Panc1 (cell line): ENCODE measurements around the gene ASB11.

Experiments
- CTCF ChIP-seq: fragments of 450-650 bp; IDR thresholded peaks from 2 replicates; pipeline ENCODE4 v1.5.1; 2017; ENCODE audit warnings: mild to moderate bottlenecking
- REST ChIP-seq, 2 experiments: IDR thresholded peaks; 2 replicates each; pipeline ENCODE4 v1.6.1; 2011 to 2012; ENCODE audit warnings: low read depth in 2 of 2, control low read depth in 1 of 2, low read length in 1 of 2, mild to moderate bottlenecking in 1 of 2, moderate library complexity in 1 of 2; ENCODE audit not compliant: insufficient read depth in 1 of 2
- SIN3A ChIP-seq: IDR thresholded peaks from 2 replicates; pipeline ENCODE4 v1.6.1; 2012; ENCODE audit warnings: low read depth, mild to moderate bottlenecking, low read length, moderate library complexity, borderline replicate concordance; ENCODE audit not compliant: insufficient read depth
- TCF7L2 ChIP-seq: IDR thresholded peaks from 2 replicates; pipeline ENCODE4 v1.6.1; 2011; ENCODE audit warnings: mild to moderate bottlenecking, low read depth, low read length, inconsistent platforms

GRCh38 chrX:15293451-15293850 lies 22.0 kb downstream of the ASB11 start:
- no peak for TF ChIP-seq CTCF
- TF ChIP-seq REST (IDR thresholded peaks at IDR 0.05; ENCODE audit: insufficient read depth in 1 of 2, low read depth in 2 of 2, low read length in 1 of 2), result no peak
- TF ChIP-seq SIN3A, result no peak
- TF ChIP-seq TCF7L2, result no peak
